Fibroblast of peridontal ligament (primary cell): ENCODE measurements around the gene FAM181A.

ENCODE experiments used
- DNase-seq: peaks from one replicate; pipeline ENCODE4 v3.0.0-alpha.2; 2010; ENCODE audit errors: extremely low read depth

FAM181A gene

DNA sequence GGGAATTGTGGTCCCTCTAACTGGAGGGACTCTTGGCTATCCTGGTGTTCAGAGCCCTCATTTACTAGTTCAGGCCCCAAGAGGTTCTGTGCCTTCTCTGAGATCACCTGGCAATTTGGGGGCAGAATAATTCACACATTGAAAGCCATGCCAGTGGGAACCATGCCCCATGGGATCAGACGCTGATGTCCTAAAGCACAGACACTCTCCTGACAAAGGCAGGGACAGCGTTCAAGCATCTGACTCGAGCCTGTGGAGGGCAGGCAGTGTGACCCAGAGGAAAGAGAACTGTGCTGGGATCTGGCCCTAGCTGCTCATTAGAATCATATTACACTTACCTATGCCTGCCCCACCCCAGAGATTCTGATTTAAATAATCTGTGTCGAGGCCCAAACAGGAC lies 51.6 kb downstream of the FAM181A start:
- DNase-seq = no peak
